NOMO-1 treated with DMSO at 0.1 percent for 48 hours (cell line): Measurements from ENCODE around the gene TSPAN4.

ENCODE experiments used
- DNase-seq: peaks from one replicate; lab custom pipeline; 2025; ENCODE audit not compliant: unreplicated experiment; lab: John Stamatoyannopoulos, UW

Gene TSPAN4

GRCh38 chr11:848380-848931 lies 5.8 kb downstream of the TSPAN4 start:
- DNase-seq = no peak

DNA sequence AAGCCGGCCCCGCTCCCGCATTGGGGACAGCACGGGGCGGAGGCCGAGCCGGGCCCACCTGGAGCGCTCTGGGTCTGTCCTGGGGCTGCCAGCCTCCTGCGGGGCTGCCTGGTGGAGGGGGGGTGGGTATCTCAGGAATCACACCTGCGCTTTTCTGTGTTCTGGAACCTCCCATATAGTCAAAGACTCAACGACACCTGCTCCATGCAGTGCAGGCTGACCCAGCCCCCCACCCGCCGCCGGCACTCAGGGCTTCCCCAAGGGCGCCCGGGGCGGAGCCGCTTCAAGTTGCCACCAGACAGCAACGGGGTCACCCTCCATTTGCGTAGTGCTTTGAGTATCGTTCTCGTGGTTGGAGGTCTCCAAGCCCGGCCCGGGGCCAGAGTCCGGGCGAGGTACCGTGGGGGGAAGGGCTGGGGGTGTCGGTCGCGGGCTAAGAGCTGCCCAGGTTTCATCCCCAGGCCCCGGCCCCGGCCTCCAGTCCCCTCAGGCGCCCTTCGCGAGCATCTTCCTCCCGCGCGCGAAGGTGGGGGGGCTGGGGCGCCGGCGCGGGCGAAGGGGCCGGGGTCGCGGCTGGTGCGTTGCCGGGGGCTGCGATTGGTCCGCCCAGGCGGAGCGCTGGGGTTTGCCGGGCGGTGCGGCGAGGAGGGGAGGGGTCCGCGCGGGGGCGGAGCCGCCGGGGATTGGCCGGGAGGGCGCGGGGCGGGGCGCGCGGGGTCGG lies 6.6 kb downstream of the TSPAN4 start:
- no peak for DNase-seq

GRCh38 chr11:849951-850774 lies 7.5 kb downstream of the TSPAN4 start:
- DNase-seq = no peak

DNA sequence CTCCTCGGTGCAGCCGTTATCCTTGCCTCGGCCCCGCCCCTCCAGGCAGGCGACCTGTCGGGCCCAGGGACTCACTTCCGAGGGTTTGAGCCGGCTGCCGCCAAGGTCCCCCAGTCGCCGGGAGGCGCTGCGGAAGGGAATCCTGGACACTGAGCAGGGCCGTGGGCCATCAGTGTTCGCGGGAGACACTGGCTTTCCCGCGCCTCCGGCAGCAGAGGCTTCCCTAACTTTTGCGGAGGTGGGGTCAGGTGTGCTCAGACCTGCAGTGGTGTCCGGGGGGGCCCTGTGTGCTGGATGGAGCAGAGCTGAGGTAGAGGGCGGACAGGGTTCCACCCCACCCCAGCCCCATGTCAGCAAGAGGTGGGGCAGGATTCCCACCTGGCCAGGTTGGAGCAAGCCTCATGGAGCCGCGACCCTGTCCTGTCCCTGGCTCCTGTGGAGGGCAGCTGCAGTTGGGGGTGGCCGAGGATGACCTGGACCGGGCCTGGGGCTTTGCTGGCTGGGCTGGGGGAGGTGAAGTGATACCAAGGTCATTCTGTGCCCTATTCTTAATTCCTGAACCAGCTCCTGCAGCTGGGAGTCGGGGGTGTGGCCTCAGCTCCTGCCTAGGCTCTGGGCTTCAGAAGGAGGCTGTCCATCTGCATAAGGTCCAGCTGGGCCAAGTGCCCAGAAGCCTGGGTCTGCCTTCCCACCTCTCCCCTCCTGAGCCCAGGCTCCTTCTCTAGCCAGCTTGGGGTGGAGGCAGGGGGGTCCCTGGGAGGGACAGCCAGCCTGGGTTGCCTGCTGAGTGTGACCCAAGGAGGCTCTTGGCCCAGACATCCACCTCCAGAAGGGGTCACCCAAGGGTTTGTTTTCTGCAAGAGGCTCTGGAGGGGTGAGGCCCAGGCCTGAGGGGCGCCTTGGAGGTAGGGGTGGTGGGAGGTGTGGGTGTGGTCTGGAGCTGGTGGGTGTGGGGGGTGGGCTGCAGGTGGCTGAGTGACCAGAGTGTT lies 8.4 kb downstream of the TSPAN4 start:
- no peak for DNase-seq

- no peak for DNase-seq
Observed at GRCh38 chr11:852762-853161, 10.1 kb downstream of the TSPAN4 start.

DNA sequence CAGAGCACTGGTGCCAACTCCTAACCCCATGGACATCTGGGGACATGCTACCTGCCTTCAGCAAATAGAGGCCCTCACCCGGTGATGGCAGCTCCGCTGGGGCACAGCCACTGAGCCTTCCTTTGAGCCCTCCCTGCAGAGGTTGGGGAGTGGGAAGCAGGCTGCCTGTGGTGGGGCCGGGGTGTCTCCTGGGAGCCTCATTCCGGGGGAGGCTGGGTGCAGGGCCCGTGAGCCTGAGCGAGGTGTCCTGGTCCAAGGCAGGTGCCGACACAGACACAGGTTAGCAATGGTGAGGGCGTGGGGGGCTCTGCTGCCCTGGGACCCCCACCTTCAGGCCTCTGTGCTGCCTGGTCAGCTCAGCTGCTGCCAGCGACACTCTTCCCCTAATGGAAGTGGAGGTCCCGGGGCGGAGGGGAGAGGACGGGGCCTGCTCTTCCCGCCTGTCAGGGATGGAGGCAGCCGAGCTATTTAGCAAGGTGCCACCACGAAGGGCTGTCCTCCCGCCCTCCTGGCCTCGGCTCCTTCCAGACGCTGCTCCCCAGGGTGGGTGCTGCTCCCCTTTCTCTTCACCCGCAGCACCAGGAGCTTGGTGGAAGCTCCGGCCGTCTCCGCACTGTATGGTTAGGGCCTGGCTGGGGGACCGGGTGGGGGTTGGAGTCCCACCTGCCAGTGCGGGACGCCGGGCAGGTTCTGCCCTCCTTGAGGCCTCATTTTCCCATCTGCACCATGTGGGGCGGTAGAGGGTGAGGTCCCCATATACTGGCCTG lies 11.2 kb downstream of the TSPAN4 start:
- no peak for DNase-seq

DNA sequence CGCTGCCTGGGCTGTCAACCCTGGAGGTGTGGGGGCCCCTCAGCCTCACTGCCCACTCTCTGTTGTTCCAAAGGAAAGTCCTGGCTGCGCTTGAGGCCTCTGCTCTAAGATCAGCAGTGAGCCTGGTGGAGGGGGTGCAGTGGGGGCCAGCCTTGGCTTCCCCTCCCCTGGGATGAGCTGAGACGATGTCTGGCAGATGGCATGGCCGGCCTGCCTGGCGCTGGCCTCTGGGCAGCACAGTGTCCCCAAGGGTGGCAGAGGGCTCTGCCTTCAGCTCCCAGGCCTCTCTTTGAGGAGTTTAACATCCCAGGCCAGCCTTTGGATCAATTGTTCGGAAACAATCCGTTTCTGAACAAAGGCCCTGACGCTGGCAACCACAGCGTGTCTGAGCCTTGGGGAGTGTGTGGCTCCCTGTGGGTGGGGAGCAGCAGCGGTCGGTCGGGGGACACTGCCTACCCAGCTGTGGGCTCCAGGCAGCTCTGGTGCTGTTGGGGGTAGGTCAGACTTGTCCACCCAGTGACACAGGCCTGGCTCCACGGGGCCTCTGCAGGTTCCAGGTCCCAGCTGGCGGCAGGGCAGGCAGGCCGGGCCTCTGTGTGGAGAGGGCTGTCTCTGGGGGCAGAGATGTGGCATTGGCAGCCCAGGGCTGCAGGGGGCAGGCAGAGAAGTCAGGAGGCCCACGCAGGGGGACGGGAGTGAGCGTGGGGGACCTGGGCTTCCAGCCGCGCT lies 12.1 kb downstream of the TSPAN4 start:
- no peak for DNase-seq

DNA sequence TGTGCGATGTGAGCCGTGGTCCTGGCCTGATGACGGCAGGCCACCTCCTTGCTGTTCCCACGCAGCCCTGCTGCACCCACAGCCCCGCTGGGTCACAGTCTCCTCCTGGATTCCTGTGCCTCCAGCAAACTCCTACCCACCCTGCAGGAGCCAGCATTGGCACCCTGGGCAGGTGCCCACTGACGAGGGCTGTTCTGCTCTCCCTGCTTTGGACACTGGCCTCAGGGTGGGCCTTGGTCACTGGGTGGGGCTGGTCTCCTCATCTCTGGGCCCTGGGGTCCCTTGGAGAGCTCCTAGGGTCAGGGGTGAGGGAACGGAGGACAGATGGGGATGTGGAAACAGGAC lies 12.7 kb downstream of the TSPAN4 start:
- no peak for DNase-seq

- DNase-seq = no peak
Observed at GRCh38 chr11:855796-856195, 13.1 kb downstream of the TSPAN4 start.

DNA sequence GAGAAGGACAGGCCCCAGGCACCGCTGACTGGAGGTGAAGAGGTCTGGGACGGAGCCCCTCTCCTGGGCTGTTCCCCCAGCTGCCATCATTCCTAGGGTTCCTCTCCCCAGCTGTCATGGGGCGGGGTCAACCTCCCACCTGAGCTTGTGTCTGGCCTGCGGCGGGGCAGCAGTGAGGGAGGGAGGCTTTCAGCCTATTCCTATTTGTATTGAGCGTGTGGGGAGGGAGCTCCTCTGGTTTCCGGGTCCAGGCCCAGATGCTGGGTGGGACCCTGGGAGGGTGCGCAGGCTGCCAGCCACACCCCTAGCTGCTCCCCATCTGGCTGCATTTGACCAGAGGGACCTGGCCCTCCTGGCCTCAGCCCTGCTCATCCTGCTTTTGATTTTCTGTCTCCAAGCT lies 13.7 kb downstream of the TSPAN4 start:
- no peak for DNase-seq

GRCh38 chr11:858053-858761 lies 15.6 kb downstream of the TSPAN4 start:
- DNase-seq = no peak

DNA sequence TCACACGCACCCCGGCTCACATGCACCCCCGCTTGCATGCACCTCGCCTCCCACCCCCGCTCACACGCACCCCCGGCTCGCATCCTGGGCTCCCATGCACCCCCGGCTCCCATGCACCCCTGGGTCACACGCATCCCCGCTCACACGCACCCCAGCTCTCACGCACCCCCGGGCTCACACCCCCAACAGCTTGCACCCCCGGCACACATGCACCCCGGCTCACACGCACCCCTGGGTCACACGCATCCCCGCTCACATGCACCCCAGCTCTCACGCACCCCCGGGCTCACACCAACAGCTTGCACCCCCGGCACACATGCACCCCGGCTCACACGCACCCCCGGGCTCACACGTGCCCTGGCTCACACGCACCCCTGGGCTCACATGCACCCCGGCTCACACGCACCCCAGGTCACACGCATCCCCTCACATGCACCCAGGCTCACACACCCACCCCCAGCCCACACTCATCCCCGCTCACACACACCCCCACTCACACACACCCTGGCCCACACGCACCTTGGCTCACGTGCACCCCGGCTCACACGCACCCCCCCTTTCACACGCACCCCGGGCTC lies 16.2 kb downstream of the TSPAN4 start:
- no peak for DNase-seq

- no peak for DNase-seq
Observed at GRCh38 chr11:859394-860131, 16.9 kb downstream of the TSPAN4 start.

- no peak for DNase-seq
Observed at GRCh38 chr11:860234-861104, 17.8 kb downstream of the TSPAN4 start.

GRCh38 chr11:861105-861479 lies 18.4 kb downstream of the TSPAN4 start:
- no peak for DNase-seq

GRCh38 chr11:862081-862661 lies 19.5 kb downstream of the TSPAN4 start:
- DNase-seq = no peak

DNA sequence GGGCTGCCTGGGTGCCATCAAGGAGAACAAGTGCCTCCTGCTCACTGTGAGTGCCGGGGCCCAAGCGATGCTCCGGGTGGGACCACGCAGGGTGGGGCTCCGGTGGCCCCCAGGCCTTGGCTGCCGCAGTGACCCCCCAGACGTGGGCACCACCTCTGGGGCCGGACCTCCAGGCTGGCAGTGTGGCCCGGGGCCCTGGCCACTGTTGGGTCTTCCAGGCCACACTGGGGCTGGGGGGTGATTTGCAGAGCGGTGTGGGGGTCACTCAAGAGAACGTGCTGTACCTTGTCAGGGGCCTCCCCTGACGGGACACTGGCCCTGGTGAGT lies 20.0 kb downstream of the TSPAN4 start:
- DNase-seq = no peak
